SK-N-SH (cell line): ENCODE measurements around the gene PCDHA2. TPM values are rescaled to one million over a fixed set of nuclear protein-coding genes. Genes with fewer than 3 reads are reported as not detected.

Experiments used
- CTCF ChIA-PET: fragments of 300-600, 350-600 bp; formaldehyde crosslinking; extraction: SDS; loops from one replicate; lab custom pipeline; 2021; lab: Yijun Ruan, JAX
- POLR2A ChIA-PET: fragments of 350-600 bp; sonication (Branson Sonifier 250); formaldehyde crosslinking; extraction: SDS; loops from one replicate; lab custom pipeline; 2020; ENCODE audit warnings: antibody characterized with exemption, inconsistent platforms; lab: Yijun Ruan, JAX
- DNase-seq: peaks from one replicate; pipeline ENCODE4 v3.0.0; 2012
- H2AFZ ChIP-seq: fragments of 200-600 bp; sonication (generic); 2 replicates; pipeline ENCODE4 v1.8.1; 2016; ENCODE audit warnings: antibody characterized with exemption, mild to moderate bottlenecking, low read depth
- H3F3A ChIP-seq: fragments of 200-600 bp; sonication (generic); replicated peaks from 2 replicates; pipeline ENCODE3; 2016; ENCODE audit warnings: antibody characterized with exemption, mild to moderate bottlenecking; ENCODE audit not compliant: insufficient read depth
- H3K27ac ChIP-seq, 2 experiments: fragments of 200-500 bp in 1 of 2; fragments of 200-600 bp in 1 of 2; sonication (Bioruptor generic) in 1 of 2; sonication (generic), shearing (Covaris generic) in 1 of 2; 2 replicates each; pipeline versions ENCODE4 v1.5.1 to v1.6.1; 2014 to 2016; ENCODE audit warnings: low read depth in 2 of 2, inconsistent platforms in 1 of 2, low read length in 1 of 2, mild to moderate bottlenecking in 1 of 2, mixed read lengths in 1 of 2
- H3K27me3 ChIP-seq: fragments of 200-600 bp; sonication (generic), shearing (Covaris generic); 2 replicates; pipeline ENCODE4 v1.6.1; 2016; ENCODE audit warnings: mixed run types; ENCODE audit not compliant: insufficient read depth
- H3K36me3 ChIP-seq, 2 experiments: fragments of 200-500 bp in 1 of 2; fragments of 200-600 bp in 1 of 2; sonication (Bioruptor generic) in 1 of 2; sonication (generic) in 1 of 2; replicated peaks in 1 of 2; 2 replicates each; pipeline versions ENCODE3 to v1.5.1; 2014 to 2016; ENCODE audit warnings: low read length in 1 of 2, mild to moderate bottlenecking in 1 of 2; ENCODE audit not compliant: insufficient read depth in 2 of 2, control insufficient read depth in 1 of 2
- H3K4me1 ChIP-seq, 2 experiments: fragments of 200-500 bp in 1 of 2; fragments of 200-600 bp in 1 of 2; sonication (Bioruptor generic) in 1 of 2; sonication (generic), shearing (Covaris generic) in 1 of 2; 2 replicates each; pipeline versions ENCODE4 v1.5.1 to v1.6.1; 2014 to 2016; ENCODE audit warnings: low read depth in 1 of 2, low read length in 1 of 2, mixed run types in 1 of 2; ENCODE audit not compliant: insufficient read depth in 2 of 2, control insufficient read depth in 1 of 2
- H3K4me2 ChIP-seq: fragments of 200-600 bp; sonication (generic), shearing (Covaris generic); 2 replicates; pipeline ENCODE4 v1.6.1; 2017; ENCODE audit warnings: mixed run types
- H3K4me3 ChIP-seq, 2 experiments: fragments of 200-500 bp in 1 of 2; fragments of 200-600 bp in 1 of 2; sonication (Bioruptor generic) in 1 of 2; sonication (generic), shearing (Covaris generic) in 1 of 2; 2 replicates each; pipeline versions ENCODE4 v1.5.1 to v1.8.1; 2014 to 2016; ENCODE audit warnings: low read depth in 2 of 2, inconsistent platforms in 1 of 2, low read length in 1 of 2, mild to moderate bottlenecking in 1 of 2, mixed read lengths in 1 of 2, moderate library complexity in 1 of 2
- H3K79me2 ChIP-seq: fragments of 200-600 bp; sonication (generic); 2 replicates; pipeline ENCODE4 v1.8.1; 2017; ENCODE audit warnings: mild to moderate bottlenecking; ENCODE audit not compliant: insufficient read depth
- H3K9ac ChIP-seq: fragments of 200-600 bp; sonication (generic); 2 replicates; pipeline ENCODE4 v1.6.1; 2017; ENCODE audit warnings: mixed run types
- H3K9me2 ChIP-seq: fragments of 200-600 bp; sonication (generic); 2 replicates; pipeline ENCODE4 v1.6.1; 2017; ENCODE audit warnings: mixed run types
- H3K9me3 ChIP-seq: fragments of 200-600 bp; sonication (generic); 2 replicates; pipeline ENCODE4 v1.6.1; 2017; ENCODE audit warnings: mixed run types, mild to moderate bottlenecking, moderate library complexity
- H4K20me1 ChIP-seq: fragments of 200-600 bp; sonication (generic); 2 replicates; pipeline ENCODE4 v1.6.1; 2017; ENCODE audit warnings: mild to moderate bottlenecking, mixed run types; ENCODE audit not compliant: insufficient read depth
- CHD2 ChIP-seq: fragments of 150-350 bp; IDR thresholded peaks from 2 replicates; pipeline ENCODE4 v1.6.1; 2018; ENCODE audit warnings: low read length; ENCODE audit not compliant: partially characterized antibody
- CTCF ChIP-seq: fragments of 200-600 bp; sonication (generic); IDR thresholded peaks from 2 replicates; pipeline ENCODE4 v1.6.1; 2017; ENCODE audit warnings: antibody characterized with exemption, mild to moderate bottlenecking, moderate library complexity
- EP300 ChIP-seq, 2 experiments: IDR thresholded peaks; 2 replicates each; pipeline versions ENCODE4 v1.4.0 to v1.6.1; 2012; ENCODE audit warnings: borderline replicate concordance in 1 of 2, low read depth in 1 of 2, low read length in 1 of 2
- EZH2phosphoT487 ChIP-seq: fragments of 200-600 bp; sonication (generic); IDR thresholded peaks from 2 replicates; pipeline ENCODE4 v1.6.1; 2017; ENCODE audit warnings: low read depth, mixed run types, mild to moderate bottlenecking, antibody characterized with exemption, moderate library complexity, borderline replicate concordance
- FOSL2 ChIP-seq: IDR thresholded peaks from 2 replicates; pipeline ENCODE4 v1.4.0; 2012; ENCODE audit warnings: low read depth, mild to moderate bottlenecking, moderate library complexity, borderline replicate concordance
- GABPA ChIP-seq: IDR thresholded peaks from 2 replicates; pipeline ENCODE4 v1.4.0; 2012; ENCODE audit warnings: low read depth, mild to moderate bottlenecking
- MAX ChIP-seq: IDR thresholded peaks from 2 replicates; pipeline ENCODE4 v1.4.0; 2012; ENCODE audit warnings: low read depth
- MXI1 ChIP-seq: IDR thresholded peaks from 2 replicates; pipeline ENCODE4 v1.6.1; 2012; ENCODE audit warnings: mild to moderate bottlenecking, low read depth, low read length, improper control_type of control experiment
- POLR2AphosphoS5 ChIP-seq: IDR thresholded peaks from 2 replicates; pipeline ENCODE4 v1.6.1; 2012; ENCODE audit warnings: low read depth, low read length
- REST ChIP-seq: IDR thresholded peaks from 2 replicates; pipeline ENCODE4 v1.6.1; 2012; ENCODE audit warnings: mild to moderate bottlenecking, low read depth, low read length, moderate library complexity
- RFX5 ChIP-seq: IDR thresholded peaks from 2 replicates; pipeline ENCODE4 v1.6.1; 2012; ENCODE audit warnings: mild to moderate bottlenecking, improper control_type of control experiment, low read length
- SIN3A ChIP-seq: IDR thresholded peaks from 2 replicates; pipeline ENCODE4 v1.6.1; 2012; ENCODE audit warnings: low read depth, mild to moderate bottlenecking, low read length, moderate library complexity, borderline replicate concordance
- TCF12 ChIP-seq: IDR thresholded peaks from 2 replicates; pipeline ENCODE4 v1.4.0; 2012
- TEAD4 ChIP-seq: IDR thresholded peaks from 2 replicates; pipeline ENCODE4 v1.4.0; 2012; ENCODE audit warnings: mild to moderate bottlenecking, borderline replicate concordance; ENCODE audit not compliant: insufficient read depth
- ZBTB33 ChIP-seq: IDR thresholded peaks from 2 replicates; pipeline ENCODE4 v1.4.0; 2012; ENCODE audit warnings: low read depth, borderline replicate concordance
- WGBS: methylation state at CpG from one replicate; pipeline ENCODE4 v1.1.6; 2017; ENCODE audit warnings: low lambda C conversion rate; 5-methylcytosine and 5-hydroxymethylcytosine counted together
- polyA plus RNA-seq, 3 experiments: library from polyadenylated mRNA; depleted of rRNA; stranded (reverse); fragments of >200 nt; gene quantifications; 2 replicates each; pipeline ENCODE4 v1.2.3, GENCODE V29; 2012

Gene PCDHA2
- polyA plus RNA-seq, 1 of the 3 experiments (the other 2 are of a cell fraction), result not detected

GRCh38 chr5:140753561-140753960, 41.1 kb upstream of the PCDHA2 start (continued):
- TF ChIP-seq MAX (no peak), REST (no peak), POLR2AphosphoS5 (no peak), TCF12 (no peak)

GRCh38 chr5:140764177-140764973, 30.3 kb upstream of the PCDHA2 start:
- Histone ChIP-seq H3K4me3 (no peak overlapping the region), H3K9ac (no peak overlapping the region)
- TF ChIP-seq MXI1 (no peak), GABPA (no peak), EZH2phosphoT487 (no peak), RFX5 (no peak), EP300 (IDR thresholded peaks at IDR 0.05; ENCODE audit: borderline replicate concordance in 1 of 2, low read depth in 1 of 2, low read length in 1 of 2) (no peak), ZBTB33 (no peak), POLR2AphosphoS5 (no peak), CHD2 (no peak), TEAD4 (no peak), TCF12 (no peak), FOSL2 (no peak), SIN3A (no peak), CTCF (no peak)
- TF ChIP-seq, all 33 proteins: peak for 0
- Histone ChIP-seq H3K4me1 (no peaks in the 10 kb centered on the region), H4K20me1 (no peaks in the 10 kb centered on the region), H3K4me2 (no peak overlapping the region), H3K36me3 (no peaks in the 10 kb centered on the region), H3K79me2 (no peaks in the 10 kb centered on the region), H3K27ac (no peak overlapping the region), H3K9me2 (no peaks in the 10 kb centered on the region), H3K9me3 (peaks cover 32% of the 10 kb centered on the region), H3K27me3 (no peaks in the 10 kb centered on the region), H3F3A (peaks cover 5% of the 10 kb centered on the region), H2AFZ (no peak overlapping the region)
- 35% methylated on average over 2 of the region's 2 CpGs for WGBS
- no peak for DNase-seq
- CTCF ChIA-PET, result no interaction called here
- POLR2A ChIA-PET, result no interaction called here
